Esophagus muscularis mucosa (tissue), 4 donors: ENCODE results near the gene TPSAB1.

Experiments used
- EP300 ChIP-seq: sonication (generic); formaldehyde crosslinking; IDR thresholded peaks from one replicate; pipeline ENCODE4 v1.6.1; 2017; ENCODE audit warnings: antibody characterized with exemption
- POLR2A ChIP-seq: fragments of 450-650 bp; IDR thresholded peaks from one replicate; pipeline ENCODE4 v1.6.1; 2017; ENCODE audit warnings: antibody characterized with exemption, moderate library complexity, mild to moderate bottlenecking, low read depth
- TF ChIP-seq, protein P1 (sequence below), 3 experiments: fragments of 200-600 bp in 2 of 3; fragments of 450-650 bp in 1 of 3; sonication (generic) in 2 of 3; IDR thresholded peaks; one replicate each; pipeline ENCODE4 v1.5.1; 2017 to 2019; ENCODE audit warnings: antibody characterized with exemption in 3 of 3, mild to moderate bottlenecking in 2 of 3, moderate library complexity in 1 of 3

DNA sequence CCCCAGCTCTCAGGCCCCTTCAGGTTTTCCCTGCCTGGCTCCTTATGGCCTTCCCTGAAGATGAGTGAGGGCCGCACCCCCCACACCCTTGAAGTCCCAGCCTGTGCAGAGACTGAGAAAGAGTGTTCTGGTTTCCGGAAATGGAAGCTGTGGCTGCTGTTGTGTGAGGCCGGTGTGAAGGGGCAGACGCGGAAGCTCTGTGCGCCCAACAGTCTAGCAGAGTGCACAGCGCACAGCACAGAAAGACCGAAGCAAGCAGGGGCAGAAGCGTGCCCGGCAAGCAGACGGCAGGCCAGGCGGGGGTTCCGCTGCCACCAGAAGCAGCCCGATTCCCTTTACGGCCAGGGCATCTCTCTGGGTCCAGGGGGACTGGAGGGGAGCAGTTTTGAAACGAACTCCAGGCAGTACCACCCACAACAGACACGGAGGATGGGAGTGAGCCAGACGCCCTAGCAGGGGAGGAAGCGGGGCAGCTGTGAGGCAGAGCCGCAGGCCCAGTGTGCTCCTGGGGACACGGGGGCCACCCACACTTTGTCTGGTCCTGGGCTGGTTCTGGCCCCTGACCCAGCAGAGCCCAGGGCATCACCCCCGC lies 32.2 kb upstream of the TPSAB1 start:
- TF ChIP-seq EP300 (no peak), POLR2A (no peak)
- TF ChIP-seq, protein P1, sequence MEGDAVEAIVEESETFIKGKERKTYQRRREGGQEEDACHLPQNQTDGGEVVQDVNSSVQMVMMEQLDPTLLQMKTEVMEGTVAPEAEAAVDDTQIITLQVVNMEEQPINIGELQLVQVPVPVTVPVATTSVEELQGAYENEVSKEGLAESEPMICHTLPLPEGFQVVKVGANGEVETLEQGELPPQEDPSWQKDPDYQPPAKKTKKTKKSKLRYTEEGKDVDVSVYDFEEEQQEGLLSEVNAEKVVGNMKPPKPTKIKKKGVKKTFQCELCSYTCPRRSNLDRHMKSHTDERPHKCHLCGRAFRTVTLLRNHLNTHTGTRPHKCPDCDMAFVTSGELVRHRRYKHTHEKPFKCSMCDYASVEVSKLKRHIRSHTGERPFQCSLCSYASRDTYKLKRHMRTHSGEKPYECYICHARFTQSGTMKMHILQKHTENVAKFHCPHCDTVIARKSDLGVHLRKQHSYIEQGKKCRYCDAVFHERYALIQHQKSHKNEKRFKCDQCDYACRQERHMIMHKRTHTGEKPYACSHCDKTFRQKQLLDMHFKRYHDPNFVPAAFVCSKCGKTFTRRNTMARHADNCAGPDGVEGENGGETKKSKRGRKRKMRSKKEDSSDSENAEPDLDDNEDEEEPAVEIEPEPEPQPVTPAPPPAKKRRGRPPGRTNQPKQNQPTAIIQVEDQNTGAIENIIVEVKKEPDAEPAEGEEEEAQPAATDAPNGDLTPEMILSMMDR (IDR thresholded peaks at IDR 0.05) = no peak
